Measurements from ENCODE around the gene RBBP4.

Gene RBBP4

GRCh38 chr1:32652244-32652962 lies 1.4 kb downstream of the RBBP4 start:
- TF ChIP-seq EZH2 (optimal IDR thresholded peaks at IDR 0.05; ENCODE audit: low read depth, low read length) (no peak), CTCF (IDR thresholded peaks at IDR 0.05; ENCODE audit: low read length) (no peak), EZH2phosphoT487 (IDR thresholded peaks at IDR 0.05; ENCODE audit: low read length) (no peak)
- no peak for DNase-seq
- Histone ChIP-seq H3K27me3 (replicated peaks; ENCODE audit: insufficient read depth, low read length) (no peaks in the 10 kb centered on the region), H3K4me3 (ENCODE audit: low read length) (peak overlapping the region; percentile 86), H3K27ac (ENCODE audit: low read length) (no peak overlapping the region), H3K79me2 (ENCODE audit: low read length) (peaks cover 91% of the 10 kb centered on the region), H3K4me2 (ENCODE audit: low read depth, low read length) (peak overlapping the region; percentile 72), H3F3A (ENCODE audit: insufficient read depth, low read length) (peaks cover 15% of the 10 kb centered on the region), H3K4me1 (ENCODE audit: low read length) (peaks cover 5% of the 10 kb centered on the region; the same call in 1 of the 2 replicates), H3K9me2 (replicated peaks; ENCODE audit: insufficient read depth, low read length) (no peaks in the 10 kb centered on the region), H3K9me3 (replicated peaks; ENCODE audit: insufficient read depth, low read length) (no peaks in the 10 kb centered on the region), H3K9ac (ENCODE audit: low read length) (peak overlapping the region; percentile 91; the same call in 1 of the 2 replicates), H3K36me3 (replicated peaks; ENCODE audit: insufficient read depth, low read length) (peaks cover 9% of the 10 kb centered on the region; the same call in 1 of the 2 replicates), H2AFZ (ENCODE audit: low read length) (no peak overlapping the region), H4K20me1 (ENCODE audit: insufficient read depth, low read length) (0 out of 2 replicates have a peak, but pooled peaks cover 4% of the 10 kb centered on the region)

- no peak overlapping the region for H2AFZ ChIP-seq (ENCODE audit: low read length)
- no peaks in the 10 kb centered on the region for H3K9me3 ChIP-seq (replicated peaks; ENCODE audit: insufficient read depth, low read length)
- H3K4me1 ChIP-seq (ENCODE audit: low read length): no peaks in the 10 kb centered on the region
- DNase-seq: no peak
- peaks cover 86% of the 10 kb centered on the region for H3K79me2 ChIP-seq (ENCODE audit: low read length)
- H3K4me3 ChIP-seq (ENCODE audit: low read length): no peak overlapping the region
- peaks cover 9% of the 10 kb centered on the region; the same call in 1 of the 2 replicates for H4K20me1 ChIP-seq (ENCODE audit: insufficient read depth, low read length)
- no peak overlapping the region for H3K4me2 ChIP-seq (ENCODE audit: low read depth, low read length)
- TF ChIP-seq EZH2phosphoT487 (IDR thresholded peaks at IDR 0.05; ENCODE audit: low read length) (no peak), CTCF (IDR thresholded peaks at IDR 0.05; ENCODE audit: low read length) (no peak), EZH2 (optimal IDR thresholded peaks at IDR 0.05; ENCODE audit: low read depth, low read length) (no peak)
- peaks cover 17% of the 10 kb centered on the region for H3K36me3 ChIP-seq (replicated peaks; ENCODE audit: insufficient read depth, low read length)
- H3K27me3 ChIP-seq (replicated peaks; ENCODE audit: insufficient read depth, low read length): no peaks in the 10 kb centered on the region
- H3K27ac ChIP-seq (ENCODE audit: low read length): no peak overlapping the region
- no peak overlapping the region for H3K9ac ChIP-seq (ENCODE audit: low read length)
- H3K9me2 ChIP-seq (replicated peaks; ENCODE audit: insufficient read depth, low read length): no peaks in the 10 kb centered on the region
- no peaks in the 10 kb centered on the region; the same call in 1 of the 2 replicates for H3F3A ChIP-seq (ENCODE audit: insufficient read depth, low read length)
These were observed 8.6 kb downstream of the RBBP4 start for GRCh38 chr1:32659581-32659980.

GRCh38 chr1:32665915-32666314 lies 14.9 kb downstream of the RBBP4 start:
- Histone ChIP-seq H3F3A (ENCODE audit: insufficient read depth, low read length) (no peaks in the 10 kb centered on the region; the same call in none of the 2 replicates), H3K9me3 (replicated peaks; ENCODE audit: insufficient read depth, low read length) (no peaks in the 10 kb centered on the region), H3K9ac (ENCODE audit: low read length) (no peak overlapping the region), H3K9me2 (replicated peaks; ENCODE audit: insufficient read depth, low read length) (no peaks in the 10 kb centered on the region), H3K36me3 (replicated peaks; ENCODE audit: insufficient read depth, low read length) (peaks cover 8% of the 10 kb centered on the region; the same call in 1 of the 2 replicates), H2AFZ (ENCODE audit: low read length) (no peak overlapping the region), H3K4me2 (ENCODE audit: low read depth, low read length) (no peak overlapping the region), H3K4me3 (ENCODE audit: low read length) (no peak overlapping the region), H3K27me3 (replicated peaks; ENCODE audit: insufficient read depth, low read length) (no peaks in the 10 kb centered on the region), H3K79me2 (ENCODE audit: low read length) (peaks cover 75% of the 10 kb centered on the region), H4K20me1 (ENCODE audit: insufficient read depth, low read length) (peaks cover 1% of the 10 kb centered on the region; the same call in 1 of the 2 replicates), H3K4me1 (ENCODE audit: low read length) (no peaks in the 10 kb centered on the region), H3K27ac (ENCODE audit: low read length) (no peak overlapping the region)
- DNase-seq: no peak
- TF ChIP-seq EZH2phosphoT487 (IDR thresholded peaks at IDR 0.05; ENCODE audit: low read length): no peak
- no peak for TF ChIP-seq CTCF (IDR thresholded peaks at IDR 0.05; ENCODE audit: low read length)
- TF ChIP-seq EZH2 (optimal IDR thresholded peaks at IDR 0.05; ENCODE audit: low read depth, low read length): no peak
